ENCODE results near the gene RASSF5.

Gene RASSF5

DNA sequence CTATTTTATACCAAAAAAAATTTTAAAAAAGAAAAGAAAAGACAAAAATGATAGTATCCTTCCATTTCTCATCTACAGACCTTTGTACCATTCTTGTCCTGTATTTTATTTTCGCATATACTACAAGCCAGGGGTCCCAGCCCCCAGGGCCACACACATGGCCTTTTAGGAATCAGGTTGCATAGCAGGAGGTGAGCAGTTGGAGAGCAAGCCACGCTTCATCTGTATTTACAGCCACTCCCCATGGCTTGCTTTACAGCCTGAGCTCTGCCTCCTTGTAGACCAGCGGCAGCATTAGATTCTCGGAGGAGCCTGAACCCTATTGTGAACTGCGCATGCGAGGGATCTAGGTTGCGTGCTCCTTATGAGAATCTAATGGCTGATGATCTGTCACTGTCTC is 39.8 kb downstream of the RASSF5 start:
- peak; percentile 23 for DNase-seq (ENCODE audit: low read depth, low spot score)

DNA sequence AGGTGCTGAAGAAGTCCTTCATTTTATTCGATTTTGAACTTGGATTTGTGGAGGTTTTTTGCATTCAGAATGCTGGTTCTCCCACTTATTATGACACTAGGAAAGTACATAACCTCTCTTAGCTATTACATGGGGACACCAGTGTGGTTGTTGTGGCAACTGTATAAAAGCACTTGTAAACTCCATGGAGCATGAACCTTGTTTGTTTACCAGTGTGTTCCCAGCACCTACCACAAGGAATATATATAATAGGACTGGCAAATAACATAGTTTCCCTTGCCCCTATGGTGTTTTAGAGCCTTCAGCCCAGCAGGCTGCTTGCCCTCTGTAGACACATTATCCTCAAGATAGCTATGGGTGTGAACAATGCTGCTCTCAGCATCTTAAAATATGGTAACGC is 43.1 kb downstream of the RASSF5 start:
- no peak for DNase-seq (ENCODE audit: low read depth, low spot score)

DNA sequence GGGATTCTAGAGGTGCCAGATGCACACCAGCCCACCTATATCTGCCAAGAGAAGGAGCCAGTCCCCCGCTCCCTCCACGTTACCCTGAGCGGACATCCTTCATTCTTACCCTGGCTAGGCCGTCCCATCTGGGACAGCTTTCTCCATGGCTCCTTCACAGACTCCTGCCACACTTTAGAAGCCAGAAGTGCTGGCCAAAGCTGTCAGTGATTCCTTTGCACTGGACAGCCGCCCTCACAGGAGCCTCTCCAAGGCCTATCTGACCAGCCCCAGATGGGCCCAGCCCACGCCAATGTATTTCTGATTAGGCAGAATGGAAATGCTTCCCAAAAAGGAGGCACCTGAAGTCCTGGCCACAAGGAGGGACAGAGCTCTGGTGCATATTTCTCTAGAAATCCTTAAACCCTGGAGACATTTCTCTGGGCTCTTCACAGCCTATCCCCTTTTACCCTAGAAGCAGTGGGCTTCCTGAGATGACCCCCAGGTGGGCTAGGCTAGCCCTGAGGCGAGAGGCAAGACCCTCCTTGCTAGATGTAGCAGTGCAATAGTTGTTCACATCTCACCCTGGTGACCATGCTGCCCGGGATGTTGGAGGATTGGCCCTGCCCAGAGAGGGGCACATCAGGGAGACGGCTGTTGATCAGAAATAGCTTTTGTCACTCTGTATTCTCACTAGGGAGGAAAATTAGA is 44.1 kb downstream of the RASSF5 start:
- DNase-seq (ENCODE audit: low read depth, low spot score), result no peak

DNA sequence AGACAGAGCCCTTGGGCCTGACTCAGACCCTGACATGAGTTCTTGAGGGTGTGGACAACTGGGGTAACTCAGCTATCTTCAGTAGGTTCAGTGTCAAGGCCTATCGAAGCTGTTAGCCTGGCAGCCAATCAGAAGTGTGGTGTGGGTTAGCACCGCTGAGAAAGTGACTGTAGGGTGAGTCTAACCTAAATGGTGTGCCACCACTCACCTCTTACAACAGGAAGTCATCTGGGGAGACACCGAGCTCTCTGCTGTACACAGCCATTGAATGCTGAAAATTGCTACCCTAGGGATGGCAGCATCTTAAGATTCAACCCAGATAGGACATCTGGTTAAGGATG is 44.6 kb downstream of the RASSF5 start:
- DNase-seq (ENCODE audit: low read depth, low spot score), result no peak

DNA sequence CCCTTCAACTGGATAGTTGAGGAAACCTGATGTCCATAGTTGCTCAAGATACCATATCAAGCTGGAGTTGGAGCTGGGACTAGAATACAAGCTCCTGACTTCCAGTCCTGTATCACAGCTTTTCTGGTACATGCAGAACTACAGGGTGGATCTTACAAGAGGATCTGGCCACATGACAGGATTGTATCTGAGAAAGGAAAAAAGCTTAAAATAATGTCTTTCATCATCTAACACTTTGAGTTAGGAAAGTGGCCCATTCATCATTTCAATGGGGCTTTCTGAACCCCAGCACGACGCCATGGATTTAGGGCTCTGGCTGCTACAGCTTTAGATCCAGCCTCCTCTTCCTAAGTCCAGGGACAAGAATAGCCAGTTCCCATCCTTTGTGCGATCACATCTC is 46.9 kb downstream of the RASSF5 start:
- DNase-seq (ENCODE audit: low read depth, low spot score), result no peak

DNA sequence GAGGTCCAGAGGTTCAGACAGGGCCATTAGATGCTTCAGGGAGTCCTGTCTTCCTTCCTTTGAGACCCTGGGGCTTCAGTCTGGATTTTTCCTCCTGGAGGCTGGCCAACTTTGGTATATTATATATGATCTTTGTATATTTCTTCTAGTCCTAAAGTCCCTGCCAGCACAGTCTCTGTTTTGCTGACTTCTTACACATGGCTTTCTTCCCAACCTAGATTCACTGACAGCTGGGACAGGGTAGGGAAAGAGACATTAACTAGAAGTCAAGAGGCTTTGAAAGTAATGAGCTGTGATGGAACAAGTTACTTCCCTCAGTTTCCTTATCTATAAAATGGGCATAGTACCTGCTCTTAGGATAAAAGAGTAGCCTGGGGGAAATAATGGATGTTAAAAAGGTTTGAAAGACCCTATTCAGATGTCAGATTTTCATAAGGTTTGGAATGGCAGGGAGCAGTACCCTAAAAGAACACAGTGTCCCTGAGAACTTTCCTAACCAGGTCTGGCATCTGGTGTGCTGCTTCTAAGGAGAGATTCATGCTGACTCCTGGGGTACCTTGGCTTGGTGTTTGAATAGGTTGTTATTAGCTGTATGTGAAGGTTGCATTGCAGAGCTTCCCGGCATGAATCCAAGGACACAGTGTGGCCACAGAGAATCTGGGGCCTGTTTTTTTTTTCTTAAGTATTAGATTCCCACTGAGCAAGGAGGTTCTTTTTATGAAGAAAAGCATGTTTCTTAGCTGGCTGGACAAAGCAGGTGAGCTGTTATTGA is 47.6 kb downstream of the RASSF5 start:
- DNase-seq (ENCODE audit: low read depth, low spot score), result no peak

DNA sequence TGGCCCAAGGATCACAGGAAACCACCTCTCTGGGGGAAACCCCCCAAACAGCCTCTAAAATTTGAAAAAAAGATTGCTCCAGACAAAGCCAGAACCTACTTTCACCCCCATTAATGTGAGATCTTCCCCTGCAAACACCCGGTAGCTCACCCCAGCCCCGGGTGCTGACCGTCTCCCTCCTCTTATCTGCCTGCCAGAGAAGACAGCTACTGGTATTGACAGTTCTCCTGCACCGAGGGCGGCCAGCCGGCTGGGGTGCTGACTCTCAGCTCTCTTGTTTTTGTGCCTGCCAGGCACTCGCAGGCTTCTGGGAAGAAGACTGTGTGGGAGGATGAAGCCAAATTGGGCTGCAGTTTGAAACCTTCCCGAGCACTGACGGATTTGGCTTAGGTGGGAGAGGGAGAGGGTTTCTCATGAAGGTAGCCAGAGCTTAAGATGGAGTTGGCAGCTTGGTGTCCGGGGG is 48.2 kb downstream of the RASSF5 start:
- DNase-seq (ENCODE audit: low read depth, low spot score), result peak; percentile 61

DNA sequence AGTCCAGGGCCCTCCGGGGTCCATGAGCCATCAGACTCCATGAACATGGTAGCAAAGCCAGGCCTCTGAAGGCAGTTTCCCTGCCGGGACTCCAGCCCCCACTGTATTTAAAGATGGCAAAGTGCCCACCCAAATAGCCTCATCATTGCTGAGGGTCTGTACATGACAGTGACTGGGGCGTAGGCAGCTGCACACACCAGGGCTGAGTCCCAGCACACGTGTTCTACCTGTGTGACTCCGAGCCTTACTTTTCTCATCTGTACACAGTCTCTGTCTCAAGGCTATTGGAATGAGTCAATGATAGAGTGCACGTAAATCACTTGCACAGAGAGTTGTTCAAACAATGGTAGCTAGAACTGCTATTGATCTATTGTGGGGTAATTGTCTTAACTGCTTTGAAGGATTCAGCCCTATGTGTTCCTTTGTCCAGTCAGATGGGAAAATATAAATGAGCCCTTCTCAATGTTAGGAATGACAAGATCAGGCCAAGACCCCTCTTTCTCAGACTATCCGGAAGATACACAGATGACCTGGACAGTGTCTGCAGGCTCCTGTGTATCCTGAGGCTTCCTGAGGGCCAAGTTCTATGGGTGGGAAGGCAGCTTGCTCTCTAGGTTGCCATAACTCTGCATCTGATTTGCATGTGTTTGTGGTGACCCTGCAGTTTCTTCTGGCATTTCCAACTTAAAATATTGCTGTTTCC is 48.9 kb downstream of the RASSF5 start:
- no peak for DNase-seq (ENCODE audit: low read depth, low spot score)

DNA sequence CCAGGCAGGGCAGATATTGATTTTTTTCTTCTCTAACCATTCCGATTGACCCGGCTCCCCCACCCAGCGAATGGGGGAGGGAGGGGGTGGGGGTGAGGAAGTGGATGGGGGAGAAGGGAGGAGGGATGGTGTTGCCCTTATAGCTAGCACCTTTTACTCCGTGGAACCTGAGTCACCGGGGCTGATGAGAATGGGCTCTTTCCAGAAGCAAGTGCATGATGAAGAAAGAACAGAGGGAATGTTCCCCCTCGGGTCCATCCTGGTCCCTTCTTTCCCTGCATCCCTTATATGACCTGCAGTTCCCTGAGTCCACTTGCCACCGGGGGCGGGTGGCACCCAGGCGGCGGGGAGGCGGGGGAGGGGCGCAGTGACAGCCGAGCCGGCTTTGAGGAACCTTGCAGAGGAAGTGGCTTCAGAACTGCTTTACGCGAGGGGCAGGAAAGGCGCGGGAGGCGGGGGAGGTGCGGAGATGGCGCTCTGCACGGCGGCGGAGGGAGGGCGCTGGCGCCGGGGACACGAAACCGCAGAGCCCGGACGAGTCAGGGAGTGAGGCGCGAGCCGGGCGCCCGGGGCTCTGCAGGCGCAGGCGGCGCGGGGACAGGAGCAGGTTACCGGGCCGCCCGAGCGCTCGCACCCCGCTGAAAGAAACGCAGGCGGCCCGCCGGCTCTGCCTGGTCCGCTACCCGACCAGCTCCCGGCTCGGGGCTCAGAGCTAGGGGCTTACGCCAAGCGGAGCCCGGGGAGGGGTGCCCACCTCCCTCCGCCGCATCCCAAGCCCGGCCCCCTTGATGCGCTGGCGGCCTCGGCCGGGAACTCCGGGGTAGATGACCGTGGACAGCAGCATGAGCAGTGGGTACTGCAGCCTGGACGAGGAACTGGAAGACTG is 49.7 kb downstream of the RASSF5 start:
- DNase-seq (ENCODE audit: low read depth, low spot score), result peak; percentile 61

DNA sequence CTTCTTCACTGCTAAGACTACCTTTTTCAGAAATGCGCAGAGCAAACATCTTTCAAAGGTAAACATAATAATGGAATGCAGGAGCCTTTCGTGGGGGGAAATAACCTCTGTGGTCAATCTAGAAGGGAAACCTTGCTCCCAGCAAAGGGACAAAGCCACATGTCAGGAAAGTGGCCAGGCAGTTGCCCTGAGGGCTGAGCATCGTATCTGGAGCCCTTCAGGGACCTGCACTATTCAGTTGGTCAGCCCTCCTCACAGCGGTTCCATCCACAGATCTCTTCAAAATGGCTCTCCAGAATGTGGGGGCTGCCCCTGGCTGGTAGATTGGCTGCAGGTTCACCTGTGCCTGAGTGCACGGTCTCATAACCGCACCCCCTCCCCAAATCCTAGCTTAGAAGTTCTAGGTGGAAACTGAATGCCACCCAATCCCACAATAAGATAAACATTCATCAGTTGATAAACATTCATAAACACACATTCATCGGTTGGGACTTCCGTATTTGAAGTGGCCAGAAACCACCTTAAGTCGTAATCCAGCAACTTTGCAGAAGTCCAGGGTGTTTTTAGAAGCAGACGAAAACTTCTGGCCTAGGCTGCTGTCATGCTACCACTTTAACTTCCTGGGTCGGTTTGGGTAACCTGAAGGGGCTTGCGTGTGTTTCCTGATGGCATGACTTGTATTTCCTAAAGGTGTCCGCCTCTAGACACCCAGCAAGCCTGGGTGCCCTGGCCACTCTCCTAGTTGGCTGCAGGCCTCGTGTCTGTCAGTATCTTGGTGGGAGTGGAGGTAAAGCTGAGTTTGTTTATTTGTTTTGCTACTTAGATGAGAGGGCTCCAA is 50.5 kb downstream of the RASSF5 start:
- no peak for DNase-seq (ENCODE audit: low read depth, low spot score)

DNA sequence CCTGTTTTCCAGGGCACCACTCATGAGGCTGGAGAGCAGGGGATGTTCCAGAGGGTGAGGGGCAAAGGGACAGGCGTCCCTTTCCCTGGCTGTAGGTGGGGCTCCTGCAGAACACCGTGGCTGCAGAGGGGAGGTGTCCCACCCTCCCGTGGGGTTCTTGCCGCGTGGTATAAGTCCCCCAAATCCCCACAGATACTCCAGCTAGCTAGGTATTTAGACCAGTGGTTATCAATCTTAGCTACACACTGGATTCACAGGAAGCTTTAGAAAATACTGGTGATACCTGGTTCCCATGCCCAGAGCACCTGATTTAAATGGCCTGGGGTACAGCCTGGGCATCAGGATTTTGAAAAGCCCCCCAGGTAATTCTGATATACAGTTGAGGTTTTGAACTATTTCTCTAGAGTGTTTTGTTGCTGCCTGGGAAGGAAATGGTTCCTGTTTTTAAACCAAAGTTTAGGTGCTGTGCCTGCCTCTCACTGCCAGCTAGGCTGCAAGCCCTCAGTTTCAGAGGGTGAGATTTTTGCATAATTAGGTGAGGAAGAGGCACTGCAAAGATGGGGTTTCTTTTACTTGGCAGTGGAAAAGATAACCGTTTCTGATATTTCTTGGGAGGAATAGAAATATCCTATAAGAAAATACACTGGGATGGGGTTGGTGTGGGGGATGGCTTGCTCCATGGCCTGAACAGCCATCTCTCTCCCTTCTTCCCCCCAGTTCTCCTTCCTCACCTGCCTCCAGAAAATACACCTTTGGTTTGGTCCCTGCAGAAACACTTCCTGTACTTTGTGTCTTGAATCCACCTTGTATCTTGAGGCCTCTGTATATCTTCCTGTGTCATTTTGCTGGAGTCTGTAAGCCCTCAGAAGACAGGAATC is 51.7 kb downstream of the RASSF5 start:
- DNase-seq (ENCODE audit: low read depth, low spot score), result no peak

DNA sequence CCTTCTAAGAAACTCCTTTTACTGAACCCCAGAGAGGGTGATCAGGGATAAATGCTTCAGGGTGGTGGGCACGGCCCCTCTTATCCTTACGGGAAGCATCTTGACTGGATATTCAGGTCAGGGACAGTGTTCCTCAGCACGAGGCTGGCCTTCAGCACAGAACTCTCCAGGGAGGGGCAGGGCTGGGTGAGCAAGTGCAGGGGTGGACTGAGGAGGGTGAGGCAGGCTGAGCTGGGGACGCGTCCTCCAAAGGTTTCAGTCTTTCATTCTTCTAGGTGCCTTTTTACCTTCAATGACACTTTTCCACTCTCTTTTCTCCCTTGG is 52.3 kb downstream of the RASSF5 start:
- no peak for DNase-seq (ENCODE audit: low read depth, low spot score)

DNA sequence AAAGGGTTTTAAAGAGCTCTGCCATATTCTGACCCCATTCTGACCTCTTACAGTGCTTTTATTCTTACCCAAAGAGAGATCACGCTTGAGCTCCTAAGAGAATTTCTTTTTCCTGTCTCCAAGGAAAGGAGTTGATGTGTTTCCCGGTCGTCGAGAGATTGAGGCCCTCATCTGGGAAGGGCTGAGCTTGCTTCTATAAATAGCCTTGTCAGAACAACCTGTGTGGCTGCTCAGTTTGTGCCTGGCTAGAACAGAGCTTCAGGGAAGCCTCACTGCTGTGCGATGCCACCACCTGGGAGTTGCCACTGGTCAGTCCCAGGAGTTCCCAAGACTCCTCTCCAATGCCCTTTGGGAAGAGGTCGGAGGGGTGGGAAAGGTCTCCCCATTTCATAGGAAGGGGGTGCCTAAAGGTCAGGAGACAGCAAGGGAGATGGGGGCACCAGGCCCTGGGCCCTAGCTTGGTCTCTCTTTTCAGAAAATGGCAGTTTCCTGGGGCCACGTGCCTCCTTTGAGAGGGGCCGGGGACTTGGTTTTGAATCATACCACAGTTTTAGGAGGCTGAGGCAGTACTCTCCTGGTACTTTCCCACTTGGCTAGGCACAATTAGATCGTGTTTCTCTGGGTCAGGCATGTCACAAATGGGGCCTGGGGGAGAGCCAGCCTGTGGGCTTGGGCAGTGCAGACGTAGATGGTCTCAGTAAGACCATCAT is 52.8 kb downstream of the RASSF5 start:
- DNase-seq (ENCODE audit: low read depth, low spot score), result no peak

DNA sequence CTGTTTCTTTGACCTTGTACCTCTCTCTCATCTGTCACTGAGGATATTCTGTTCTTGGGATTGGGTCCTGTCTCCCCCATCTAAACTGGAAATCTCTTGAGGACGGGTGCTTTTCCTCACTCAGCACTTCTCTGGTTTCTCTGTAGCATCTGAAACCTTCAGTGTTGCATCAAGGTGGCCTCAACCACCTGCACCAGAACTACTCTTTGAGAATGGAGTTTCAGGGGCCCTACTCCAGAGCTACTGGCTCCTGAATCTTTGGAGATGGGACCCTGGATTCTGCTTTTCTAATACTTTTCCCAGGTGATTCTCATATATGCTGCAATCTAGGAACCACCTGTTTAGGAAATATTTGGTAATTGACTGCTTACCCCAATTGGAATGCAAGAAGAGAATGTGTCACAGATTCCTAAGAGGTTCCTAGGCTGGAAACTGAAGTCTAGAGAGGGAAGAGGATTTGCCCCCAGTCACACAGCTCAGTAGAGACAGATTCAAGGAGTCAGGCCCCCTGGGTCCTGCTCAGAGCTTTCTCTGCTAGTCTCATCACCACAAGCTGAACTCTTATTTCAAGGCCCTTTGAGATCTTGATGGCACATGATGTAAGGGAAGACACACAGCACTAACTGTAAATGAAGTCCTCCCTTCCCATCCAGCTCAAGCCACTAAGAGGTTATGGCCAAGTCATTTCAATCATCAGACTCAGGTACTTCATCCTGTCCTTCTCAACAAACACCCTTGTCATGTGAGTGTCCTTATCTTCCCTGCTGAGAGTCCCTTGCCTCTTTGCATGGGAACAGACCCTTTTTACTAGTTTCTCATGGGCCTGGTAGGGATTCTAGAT is 56.3 kb downstream of the RASSF5 start:
- DNase-seq (ENCODE audit: low read depth, low spot score), result no peak

DNA sequence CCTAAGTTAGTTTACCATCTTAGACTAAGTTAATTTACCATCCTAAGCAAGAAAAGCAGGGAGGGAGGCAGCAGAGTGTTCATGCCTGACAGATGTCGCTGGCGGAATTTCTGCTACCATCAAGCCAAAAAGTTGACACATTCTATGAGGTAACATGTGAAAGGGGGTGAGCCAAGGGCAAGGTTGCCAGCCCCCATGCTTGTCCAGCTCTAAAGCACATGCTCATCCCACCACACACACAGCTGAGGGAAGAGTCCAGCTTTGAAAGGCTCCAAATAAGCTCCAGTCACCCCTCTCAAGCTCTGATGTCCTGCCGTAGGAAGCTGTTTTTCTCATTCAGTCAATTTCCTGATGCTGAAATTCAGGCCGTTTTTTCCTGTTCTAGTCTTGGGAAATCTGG is 58.7 kb downstream of the RASSF5 start:
- no peak for DNase-seq (ENCODE audit: low read depth, low spot score)

DNA sequence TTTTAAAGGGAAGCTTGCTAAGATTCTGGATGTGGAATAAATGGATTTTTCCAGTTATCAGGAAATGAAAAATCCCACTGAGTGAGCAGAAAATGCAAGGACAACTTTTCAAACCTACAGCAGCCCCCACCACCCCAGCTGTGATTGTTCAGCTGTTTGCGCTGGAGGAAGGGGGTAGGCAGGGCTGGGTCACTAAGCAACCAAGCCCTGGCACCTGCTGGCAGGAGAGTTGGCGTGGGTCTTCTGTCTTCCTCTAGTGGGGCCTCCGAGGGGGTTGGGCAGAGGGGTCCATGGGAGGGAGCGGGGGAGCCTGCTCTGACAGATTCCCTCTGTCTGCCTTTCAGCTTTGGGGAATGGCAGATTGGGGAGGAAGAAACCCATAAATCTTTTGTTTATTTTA is 59.7 kb downstream of the RASSF5 start:
- DNase-seq (ENCODE audit: low read depth, low spot score), result no peak

DNA sequence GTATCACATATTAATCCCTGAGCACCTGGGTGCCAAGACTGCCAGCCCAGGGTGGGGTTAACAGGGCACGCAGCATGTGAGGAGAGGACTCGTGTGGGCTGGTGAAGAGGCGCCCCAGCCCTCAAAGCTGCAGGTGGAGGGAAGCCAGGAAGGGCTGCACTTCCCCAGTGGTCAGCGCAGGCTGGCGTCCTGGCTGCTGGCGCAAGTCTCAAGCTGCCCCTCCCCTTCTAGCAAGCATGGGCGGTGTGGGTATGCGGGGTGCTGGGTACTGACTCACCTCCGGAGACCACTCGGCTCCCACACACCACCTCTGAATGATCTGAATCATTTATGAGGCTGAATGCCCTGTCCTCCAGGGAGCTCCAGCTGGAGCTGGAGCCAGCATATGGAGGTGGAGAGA is 60.9 kb downstream of the RASSF5 start:
- no peak for DNase-seq (ENCODE audit: low read depth, low spot score)

DNA sequence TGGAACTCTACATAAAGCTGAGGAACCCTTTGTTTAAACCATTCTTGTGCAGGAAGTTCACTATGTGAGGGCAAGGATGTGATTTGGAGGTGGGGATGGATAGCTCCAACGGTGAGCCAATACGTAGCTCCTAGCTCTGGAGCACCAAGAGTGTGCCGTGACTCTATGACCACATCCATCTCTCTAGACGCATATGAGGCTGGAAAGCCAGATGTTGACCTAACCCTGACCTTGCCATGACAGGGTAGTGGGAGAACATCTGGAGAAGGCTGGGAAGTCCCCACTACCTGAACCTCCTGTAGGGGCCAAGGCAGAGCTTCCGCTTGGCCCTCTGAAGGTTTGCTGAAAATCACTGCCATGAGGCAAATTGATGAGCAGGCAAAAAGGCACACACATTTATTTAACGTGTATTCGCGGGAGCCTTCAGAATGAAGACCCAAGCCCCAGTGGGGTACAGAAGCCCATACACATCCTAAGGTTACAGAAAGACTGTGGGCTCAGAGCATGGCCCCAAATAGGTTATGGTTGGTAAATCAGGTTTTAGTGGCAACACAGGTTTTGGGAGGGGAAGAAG is 61.5 kb downstream of the RASSF5 start:
- DNase-seq (ENCODE audit: low read depth, low spot score), result no peak
